IPS DF 19.7 (cell line): ENCODE data around the gene MPHOSPH8.
"Not testable (repeated sequence)": the region's sequence is repeated elsewhere in the genome, so short reads cannot be mapped to it uniquely, and the experiment has no call there.

ENCODE experiments used
- DNase-seq: peaks from one replicate; pipeline ENCODE4 v3.0.0-alpha.2; 2013; ENCODE audit warnings: low read depth, low spot score

The MPHOSPH8 gene

DNA sequence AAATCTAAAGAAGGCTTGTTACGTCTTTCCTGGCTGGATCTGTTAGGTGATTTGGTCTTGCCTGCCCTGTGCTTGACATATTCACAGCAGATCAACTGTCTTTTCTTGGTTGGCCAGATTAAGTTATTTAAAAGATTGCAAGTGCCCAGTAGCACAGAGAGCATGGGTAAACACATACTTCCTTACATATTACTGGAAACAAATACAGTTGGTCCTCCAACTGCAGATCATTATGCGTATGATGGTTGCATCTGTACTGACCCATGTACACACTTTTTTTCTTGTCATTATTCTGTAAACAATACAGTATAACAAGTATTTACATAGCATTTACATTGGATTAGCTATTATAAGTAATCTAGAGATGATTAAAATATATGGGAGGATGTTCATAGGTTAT is 9.2 kb upstream of the MPHOSPH8 start:
- DNase-seq, result no peak

DNA sequence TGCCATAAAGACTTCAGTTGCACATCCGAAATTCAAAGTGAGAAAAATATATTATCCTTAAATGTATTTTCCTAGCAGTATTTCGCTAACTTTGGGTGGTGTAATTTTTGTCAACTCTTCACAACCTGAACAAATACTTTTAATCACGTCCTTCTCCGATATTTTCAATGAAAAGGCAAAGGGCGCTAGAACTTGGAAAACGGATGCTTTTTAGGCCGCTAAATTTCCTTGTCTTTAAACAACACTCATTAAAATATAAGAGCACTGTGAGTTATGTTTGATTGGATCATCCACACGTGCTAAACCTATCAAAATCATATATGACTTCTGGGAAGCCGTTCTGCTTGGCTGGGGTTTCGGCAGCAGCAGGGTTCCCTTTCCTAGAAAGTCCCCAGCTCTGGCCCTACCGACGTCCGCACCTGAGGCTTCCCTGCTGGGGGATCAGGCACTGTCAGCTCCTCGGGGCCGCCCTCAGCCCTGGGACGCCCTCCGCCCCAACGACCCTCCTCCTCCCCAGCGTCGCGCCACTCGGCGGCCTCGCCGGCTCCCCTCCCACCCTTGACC is 462 bp upstream of the MPHOSPH8 start:
- no peak for DNase-seq

DNA sequence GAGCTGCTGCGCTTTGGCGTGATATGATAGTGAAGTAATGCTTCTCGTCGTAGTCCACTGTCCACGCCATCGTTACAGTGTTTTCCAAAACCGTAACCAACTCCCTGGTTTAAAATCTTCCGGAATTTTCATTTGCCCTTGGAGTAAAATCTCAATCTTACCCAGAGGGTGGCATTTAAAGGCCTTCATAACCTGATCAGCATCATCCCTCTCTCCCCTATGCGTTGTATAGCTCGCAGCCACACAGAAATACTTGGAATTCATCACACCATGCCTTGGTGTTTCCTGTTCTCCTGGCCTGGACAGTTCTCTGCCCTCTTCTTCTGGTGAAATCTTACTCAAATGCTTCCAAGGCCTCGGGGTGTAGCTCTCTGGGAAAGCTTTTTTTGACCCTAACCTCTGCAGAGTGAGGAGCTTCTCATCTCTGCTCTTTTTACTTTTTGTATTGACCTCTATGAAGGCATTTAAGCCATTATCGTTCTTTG is 839 bp downstream of the MPHOSPH8 start:
- DNase-seq, result no peak

DNA sequence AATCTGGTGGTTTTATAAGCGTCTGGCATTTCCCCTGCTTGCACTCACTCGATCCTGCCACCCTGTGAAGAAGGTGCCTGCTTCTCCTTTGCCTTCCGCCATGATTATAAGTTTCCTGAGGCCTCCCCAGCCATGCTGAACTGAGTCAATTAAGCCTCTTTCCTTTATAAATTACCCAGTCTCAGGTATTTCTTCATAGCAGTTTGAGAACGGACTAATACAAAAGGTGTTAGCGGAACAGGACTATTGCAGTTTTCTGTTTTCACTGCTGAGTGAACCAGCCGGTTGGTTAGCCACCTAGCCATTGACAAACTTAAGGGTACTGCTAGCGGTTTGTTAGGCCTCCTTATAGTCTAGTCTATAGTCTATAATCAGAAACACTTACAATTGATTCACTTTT is 2.5 kb downstream of the MPHOSPH8 start:
- not testable (repeated sequence) for DNase-seq

DNA sequence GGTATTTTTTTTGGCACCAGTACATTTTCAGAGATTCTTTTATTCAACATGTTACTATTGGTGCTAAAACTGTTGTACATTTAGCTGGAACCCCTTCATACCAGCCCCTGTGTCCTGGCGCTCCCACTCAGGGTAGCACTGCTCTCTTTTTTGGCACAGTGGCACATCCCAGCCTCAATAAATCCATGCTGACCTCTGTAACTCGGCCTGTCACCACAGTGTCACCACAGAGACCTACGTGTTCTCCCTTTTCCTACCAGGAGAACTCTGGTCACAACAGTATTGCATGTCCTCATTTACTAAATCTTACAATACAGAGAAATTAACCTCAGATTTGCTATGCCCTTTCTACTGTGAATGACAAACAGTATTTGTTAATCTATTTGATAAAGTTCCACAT is 10.2 kb downstream of the MPHOSPH8 start:
- DNase-seq, result no peak

DNA sequence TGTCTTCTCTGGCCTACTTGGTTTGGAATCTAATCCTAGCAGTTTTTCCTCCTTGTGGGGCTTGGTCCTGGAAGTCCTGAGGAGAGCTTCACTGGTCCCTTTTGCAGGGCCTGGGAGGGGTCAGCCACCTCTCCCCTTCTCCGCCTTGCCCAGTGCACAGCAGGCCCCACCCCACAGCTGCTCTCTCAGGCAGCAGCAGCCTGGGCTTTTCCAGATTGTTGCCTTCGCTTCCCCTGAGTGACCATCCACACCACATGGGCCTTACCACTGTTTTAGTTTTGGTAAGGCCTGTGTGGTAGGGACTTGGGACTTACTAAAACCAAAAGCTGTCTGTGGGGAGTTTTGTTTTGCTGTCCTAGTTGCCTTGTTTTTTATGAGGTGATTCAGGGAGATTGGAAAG is 11.5 kb downstream of the MPHOSPH8 start:
- no peak for DNase-seq

DNA sequence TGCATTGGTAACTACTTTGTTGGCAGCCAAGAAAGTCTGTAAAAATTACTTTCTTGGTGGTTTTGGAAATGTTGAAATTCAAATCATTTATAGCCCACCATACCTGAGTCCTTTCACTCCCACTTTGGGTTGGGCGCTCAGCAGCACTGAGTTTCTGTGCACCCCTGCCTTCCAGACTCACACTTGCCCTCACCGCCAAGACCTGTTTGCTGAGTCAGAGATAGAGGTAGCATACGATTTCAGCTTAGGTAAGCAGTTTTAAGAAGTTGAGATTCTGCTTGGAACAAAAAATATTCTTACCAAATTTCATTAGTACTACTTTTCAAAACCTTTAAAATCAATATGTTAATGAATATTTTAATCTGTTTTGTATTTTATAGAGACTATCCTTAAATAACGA is 12.6 kb downstream of the MPHOSPH8 start:
- DNase-seq, result no peak

DNA sequence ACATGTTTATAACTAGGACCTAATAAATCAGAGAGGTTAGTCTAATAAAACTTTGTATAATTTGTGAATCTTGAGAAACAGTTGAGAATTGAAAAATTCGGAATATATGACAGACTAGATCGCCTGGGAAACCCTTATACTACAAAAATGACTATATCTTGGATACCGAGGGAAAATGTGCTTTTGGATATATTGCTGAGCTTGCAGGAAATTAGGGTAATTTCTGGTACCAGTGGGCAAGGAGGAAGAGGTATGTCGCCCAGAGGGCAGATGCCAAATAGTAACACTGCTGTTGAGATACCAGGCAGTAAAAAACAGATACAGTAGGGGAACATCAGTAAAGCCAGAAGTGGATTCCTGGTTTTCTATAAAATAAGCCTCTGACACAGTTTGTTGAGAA is 17.3 kb downstream of the MPHOSPH8 start:
- DNase-seq, result no peak

DNA sequence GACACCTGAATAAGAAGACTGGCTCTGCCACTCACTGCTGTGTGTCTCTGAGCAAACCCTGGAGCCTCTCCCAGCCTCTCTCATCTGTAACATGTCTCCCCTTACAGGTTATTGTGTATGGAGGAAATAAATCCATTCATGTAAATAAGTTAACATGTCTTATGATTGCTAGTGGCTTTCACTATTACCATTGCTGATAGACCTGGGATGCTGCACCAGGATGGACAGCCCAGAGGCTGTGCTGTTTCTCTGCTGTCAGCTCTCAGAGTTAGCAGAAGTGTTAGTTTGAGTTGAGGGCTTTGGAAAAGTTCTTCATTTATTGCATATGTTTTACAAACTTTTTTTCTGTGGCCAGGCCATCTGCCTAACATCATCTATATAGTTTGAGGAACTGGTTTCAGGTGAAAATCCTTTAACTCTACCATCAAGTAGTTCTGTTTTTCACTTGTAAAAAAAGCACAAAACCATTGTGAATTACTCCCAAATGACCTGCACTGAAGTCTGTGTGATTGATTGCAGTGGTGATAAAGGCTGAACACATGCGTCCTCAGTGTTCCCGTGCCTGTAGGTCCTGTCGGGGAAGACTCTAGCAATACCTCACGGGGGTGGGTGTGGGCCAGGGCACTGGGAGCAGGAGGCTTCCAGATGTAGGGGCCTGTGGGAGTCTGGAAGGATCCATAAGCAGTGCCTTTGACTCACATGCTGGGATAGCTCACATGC is 24.6 kb downstream of the MPHOSPH8 start:
- DNase-seq, result no peak

DNA sequence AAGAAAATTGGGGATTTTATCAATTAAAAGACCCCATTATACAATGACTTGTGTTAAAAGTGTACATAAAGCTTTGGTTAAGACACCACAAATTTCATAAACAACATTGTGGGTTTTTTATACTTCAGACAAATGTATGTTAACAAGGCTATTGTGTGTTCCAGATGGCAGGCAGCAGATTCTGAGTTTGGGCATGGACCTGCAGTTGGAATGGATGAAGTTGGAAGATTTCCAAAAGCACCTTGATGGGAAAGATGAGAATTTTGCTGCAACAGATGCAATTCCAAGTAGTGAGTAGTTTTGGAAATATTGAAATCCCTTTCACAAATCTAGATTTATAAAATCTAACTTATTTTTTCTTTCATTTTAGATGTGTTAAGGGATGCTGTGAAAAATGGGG is 25.4 kb downstream of the MPHOSPH8 start:
- no peak for DNase-seq

DNA sequence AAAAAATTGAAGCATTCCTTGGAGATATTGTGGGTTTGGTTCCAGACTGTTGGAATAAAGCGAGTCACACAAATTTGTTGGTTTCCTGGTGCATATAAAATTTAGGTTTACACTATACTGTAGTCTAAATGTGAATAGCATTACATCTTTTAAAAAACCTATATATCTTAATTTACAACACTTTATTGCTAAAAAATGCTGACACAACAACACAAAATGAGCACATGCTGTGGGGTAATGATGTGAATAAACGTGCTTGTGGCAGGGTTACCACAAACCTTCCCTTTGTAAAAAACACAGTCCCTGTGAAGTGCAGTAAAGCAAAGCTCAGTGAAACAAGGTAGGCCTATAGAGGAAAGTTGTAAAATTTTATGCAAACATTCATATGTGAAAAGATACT is 27.7 kb downstream of the MPHOSPH8 start:
- no peak for DNase-seq

DNA sequence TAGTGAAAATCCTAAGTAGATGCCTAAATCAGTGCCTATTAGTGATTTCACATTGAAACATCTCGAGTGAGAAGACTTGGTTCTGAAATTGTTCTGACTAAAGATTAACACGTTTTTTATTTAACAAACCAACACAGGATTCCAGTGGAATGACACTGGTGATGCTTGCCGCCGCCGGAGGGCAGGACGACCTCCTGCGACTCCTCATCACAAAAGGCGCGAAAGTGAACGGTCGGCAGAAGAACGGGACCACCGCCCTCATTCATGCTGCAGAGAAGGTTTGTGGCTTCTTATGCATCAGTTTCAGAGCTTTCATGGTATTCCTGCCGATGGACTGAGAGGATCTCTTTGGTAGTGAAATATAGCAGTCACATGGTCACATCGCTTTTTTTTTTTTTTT is 28.1 kb downstream of the MPHOSPH8 start:
- DNase-seq, result no peak

DNA sequence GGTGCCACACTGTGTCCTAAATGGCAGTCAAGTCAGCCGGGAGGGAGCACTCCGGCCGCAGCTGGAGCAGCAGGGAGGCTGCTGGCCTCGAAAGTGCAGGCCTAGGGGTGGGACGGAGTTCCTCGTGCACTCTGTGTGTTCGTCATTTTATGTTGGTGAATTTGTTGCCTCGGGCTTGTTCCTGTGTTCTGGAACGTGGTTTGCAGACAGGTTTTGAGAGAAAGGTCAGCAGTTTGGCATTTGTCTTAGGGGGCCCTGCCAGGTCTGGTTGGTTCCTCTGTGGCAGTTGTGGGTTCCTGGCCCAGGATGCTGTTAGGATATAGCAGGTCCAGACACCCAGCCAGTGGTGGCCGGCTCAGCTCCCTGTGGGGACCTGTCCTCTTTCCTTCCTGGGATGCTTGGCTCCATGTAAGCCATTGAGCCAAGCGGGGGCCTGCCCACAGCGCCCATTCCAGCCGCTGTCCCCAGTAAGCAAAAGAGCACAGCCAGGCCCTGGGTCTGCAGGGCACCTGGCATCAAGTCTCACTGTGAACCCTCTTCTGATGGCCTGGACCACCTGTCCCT is 30.0 kb downstream of the MPHOSPH8 start:
- DNase-seq, result no peak

DNA sequence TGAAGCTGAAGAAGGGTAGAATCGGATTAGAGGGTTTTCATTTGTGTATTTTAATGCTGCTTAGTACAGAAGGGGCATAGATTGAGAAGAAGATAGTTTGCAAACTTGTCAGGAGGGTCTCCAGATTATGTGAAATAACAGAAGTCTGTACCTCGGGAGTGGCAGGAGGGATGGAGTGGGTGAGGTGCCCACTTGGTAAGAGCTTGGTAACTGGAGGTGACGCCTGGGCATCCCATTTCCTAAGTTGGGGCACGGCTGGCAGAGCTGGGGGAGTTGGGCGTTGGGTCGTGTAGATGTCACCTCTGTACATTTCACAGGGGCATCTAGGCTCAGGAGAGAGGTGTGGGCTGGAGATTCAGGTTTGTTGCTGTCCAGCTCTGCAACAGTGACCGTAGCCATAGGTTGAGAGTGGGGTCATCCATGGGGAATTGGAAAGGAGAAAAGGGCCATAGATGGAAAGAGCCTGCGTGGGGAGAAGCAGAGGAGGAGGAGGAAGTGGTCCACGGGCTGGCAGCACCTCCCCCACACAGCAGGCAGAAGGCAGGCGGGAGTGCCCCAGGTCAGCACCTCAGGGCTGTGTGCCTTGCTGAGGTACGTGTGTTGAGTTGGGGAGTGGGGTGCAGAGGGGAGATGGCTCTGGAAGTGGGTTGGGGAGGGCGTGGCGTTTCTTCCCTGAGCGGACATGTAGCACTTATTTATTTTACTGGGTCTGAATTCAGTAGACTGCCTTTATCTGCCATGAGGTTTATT is 31.2 kb downstream of the MPHOSPH8 start:
- DNase-seq, result no peak

DNA sequence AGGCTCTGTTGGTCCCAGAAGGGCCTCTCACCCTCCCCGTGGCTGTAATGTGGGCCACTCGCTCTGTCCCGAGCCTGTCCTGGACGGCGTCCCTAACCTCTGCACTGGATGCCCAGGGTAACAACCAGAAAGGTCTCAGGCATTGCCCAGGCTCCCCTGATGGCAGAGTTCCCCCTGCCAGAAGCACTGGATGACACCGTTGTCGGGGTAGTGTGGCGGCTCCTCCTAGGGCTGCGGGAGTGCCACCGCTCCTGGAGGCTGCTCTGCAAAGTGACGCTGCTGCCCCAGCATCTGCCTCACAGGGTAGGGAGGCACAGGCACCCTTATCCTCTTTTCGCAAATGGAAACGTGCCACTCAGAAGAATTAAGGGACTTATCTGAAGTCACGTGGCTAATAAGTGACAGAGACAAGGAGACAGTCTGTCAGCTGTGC is 32.0 kb downstream of the MPHOSPH8 start:
- no peak for DNase-seq

DNA sequence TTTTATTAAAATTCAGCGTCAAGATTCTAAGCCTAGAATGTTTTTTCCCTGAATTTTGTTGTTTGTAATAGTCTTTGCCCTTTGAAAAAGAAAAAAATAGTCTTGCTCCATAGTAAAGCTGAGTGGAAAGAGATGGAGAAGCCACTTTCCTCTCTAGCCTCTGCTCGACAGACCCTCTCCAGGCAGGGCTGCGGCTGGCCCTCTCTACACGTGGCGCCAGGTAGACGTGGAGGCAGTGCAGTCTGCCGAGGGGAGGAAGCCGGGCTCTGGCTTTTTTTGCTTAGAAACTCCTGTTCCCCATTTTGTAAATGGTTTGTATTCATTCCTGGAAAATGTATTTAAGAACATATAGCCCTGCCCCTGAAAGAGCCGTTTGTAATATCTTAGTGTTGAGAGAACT is 35.3 kb downstream of the MPHOSPH8 start:
- no peak for DNase-seq

DNA sequence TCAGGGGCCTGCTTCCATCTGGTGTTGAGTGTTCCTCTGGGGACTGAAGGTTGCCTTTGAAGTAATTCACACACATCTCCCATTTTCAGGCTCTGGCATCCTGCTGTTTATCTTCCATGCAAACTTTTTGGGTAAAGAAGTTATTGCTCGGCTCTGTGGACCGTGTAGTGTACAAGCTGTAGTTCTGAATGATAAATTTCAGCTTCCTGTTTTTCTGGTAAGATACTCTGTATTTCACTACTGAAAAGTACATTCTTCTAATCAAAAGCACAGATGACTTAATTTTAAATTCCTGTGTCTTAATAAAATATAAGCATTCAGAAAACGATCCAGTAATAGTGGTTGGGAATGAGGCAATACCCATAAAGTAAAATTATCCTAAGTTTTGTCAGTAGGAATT is 36.7 kb downstream of the MPHOSPH8 start:
- DNase-seq, result no peak

DNA sequence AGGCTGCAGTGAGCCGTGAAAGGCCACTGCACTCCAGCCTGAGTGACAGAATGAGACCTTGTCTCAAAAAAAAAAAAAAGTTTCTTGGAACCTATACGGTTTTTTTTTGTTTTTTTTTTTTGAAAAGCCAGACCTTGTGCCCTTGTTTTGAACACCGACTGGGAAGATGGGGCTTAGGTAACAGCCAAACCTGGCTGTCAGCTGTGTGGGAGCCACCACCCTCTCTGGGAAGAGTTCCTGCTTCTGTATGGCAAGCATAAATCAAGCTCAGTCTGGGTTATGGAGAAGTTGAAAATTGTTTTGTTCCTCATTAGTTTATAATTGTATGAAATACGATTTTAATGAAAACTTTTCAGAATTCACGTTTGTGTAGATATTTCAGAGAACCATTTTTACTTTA is 39.5 kb downstream of the MPHOSPH8 start:
- DNase-seq, result no peak

DNA sequence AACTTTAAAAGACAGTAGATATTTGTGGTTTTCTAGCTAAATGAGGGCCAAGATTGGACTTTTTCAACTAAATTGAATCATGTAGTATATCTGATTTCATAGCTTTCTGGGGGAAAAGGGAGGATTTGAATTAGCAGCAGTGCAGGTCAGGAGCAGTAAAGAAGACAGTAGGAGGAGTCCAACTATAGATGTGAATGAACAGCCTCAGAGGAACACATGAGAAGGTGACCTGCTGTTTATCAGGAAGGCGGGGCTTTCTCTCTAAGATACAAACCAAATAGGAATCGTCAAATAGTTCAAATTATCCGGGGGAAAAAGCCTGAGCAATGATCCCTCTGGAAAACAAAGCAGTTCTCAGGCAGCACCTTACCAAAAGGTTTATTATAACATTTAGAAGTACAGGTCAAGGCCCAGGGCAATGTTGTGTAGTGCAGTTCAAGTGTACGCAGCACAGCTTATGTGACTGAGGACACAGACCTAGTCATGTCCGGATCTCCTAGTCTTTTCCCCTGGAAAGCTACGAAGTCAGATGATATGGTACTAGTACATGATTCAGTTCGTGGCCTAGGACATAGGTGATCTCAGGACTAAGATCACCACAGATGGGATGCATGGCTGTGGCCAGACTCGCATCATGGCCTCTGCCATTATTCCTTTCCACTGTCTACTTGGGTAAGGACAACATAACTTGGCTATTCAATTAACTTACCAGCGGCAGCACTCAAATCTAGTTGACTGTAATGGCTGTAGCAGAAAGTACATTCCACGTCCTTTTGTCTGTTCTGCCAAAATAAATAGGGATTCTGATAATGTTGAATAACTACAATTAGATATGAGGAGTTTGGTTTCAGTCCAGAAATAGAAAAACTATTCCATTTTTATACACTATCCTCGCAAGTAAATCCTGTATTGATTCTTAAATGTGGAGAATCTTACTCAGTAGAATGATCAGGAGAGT is 40.3 kb downstream of the MPHOSPH8 start:
- no peak for DNase-seq

DNA sequence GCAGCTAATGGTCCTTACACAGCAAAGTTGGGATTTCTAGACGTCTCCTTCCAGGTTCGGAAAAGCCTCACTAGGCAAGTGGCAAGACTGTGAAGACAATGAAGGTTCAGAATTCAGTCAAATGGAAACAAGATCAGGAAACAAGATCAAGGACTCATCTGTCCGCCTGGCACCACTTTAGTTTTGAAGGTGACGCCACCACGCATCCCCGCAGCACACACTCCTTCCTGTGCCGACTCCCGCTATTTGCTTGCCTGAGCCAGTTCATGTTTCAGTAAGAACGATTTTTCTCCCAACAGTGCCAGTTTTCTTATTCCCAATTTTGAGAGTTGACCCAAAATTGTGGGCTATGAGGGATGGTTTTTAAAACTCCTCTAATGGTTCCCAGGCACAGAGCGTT is 41.4 kb downstream of the MPHOSPH8 start:
- no peak for DNase-seq

DNA sequence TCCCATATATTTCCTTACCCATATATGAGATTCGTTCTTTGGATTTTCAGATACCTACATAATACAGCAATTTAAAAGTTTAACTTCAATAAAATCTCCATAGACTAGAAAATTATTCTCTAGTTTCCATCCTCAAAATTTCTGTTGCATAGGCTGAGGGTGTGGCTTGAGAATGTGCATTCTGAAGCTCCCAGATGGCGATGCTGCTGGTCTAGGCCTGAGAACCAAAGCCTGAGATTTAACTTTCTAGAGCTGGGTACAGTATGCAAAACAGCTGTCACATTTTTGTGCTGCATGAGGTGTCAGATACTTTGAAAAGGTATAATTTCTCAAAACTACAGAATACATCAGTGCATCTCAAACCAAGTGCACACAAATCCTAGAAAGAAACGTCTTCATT is 42.7 kb downstream of the MPHOSPH8 start:
- no peak for DNase-seq
